ENCODE results near the gene MRGPRX2. TPM values are rescaled to one million over a fixed set of nuclear protein-coding genes. Genes with fewer than 3 reads are reported as not detected.

The MRGPRX2 gene
- total RNA-seq, 1 experiment from 2014 or later = not detected

DNA sequence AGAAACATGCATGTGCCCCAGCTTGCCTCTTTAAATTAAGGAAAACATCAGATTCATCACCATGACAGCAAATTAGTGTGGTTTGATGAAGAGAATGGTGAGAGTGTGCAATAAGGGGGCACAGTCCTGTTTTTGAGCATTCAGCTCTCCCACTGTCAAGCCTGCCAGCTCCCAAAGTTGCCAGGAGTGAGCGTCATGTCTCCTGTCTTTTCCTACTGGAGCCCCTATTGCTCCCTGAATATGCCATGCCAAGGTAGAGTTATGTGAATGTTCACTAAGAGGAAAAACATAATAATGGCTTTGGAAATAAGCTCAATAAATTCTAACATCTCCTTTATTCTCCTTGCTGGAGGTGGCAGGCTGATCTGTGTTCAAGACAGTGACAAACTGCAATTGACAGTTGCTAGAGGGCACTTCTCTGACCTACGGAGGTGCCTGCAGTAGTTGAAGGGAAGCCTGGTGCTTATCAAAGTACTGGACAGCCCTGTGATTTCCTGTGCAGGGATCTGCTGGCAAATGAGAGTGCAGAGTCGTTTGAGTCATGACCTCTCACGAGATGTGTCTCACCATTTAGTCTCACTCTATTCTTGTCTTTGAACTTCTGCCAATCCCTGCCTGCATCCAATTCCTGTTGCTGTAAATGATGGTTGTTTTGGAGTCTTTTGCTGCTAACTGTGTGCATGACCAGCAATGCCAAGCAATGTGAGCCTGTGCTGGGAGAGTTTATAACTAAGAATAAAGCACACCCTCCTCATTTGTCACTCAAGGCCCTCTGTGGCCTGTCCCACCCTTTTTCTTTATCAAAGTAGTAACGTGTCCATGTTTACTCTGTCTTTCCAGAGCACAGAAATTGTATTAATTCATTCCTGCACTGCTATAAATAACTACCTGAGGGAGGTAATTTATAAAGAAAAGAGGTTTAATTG lies 34.8 kb downstream of the MRGPRX2 start:
- no peak for DNase-seq (ENCODE audit: low read depth)
- in situ Hi-C loops (cut with HindIII; ENCODE audit: low pct_unique_long_range_greater_than_20kb, low sequenced_read_pairs) = no loop called here

DNA sequence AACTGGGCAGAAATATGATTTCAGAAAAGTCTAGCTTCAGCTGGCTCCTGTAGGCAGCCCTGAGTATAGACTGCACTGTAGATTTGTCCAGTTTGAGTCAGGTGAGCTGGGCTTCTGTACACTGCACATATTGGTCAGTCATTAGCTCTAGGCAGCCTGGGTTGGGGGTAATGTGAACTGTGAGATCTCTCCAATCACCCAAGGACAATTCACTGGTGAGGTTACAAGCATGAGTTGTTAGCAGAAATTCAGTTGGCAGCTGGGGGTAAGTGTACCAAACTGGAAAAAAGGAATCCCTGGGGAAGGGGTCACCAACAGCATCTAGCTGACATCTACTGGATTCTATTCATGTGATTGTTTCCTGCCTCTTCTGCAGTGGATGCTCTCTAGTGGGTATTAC lies 39.7 kb downstream of the MRGPRX2 start:
- no peak for DNase-seq (ENCODE audit: low read depth)
- in situ Hi-C loops (cut with HindIII; ENCODE audit: low pct_unique_long_range_greater_than_20kb, low sequenced_read_pairs) = no loop called here

DNA sequence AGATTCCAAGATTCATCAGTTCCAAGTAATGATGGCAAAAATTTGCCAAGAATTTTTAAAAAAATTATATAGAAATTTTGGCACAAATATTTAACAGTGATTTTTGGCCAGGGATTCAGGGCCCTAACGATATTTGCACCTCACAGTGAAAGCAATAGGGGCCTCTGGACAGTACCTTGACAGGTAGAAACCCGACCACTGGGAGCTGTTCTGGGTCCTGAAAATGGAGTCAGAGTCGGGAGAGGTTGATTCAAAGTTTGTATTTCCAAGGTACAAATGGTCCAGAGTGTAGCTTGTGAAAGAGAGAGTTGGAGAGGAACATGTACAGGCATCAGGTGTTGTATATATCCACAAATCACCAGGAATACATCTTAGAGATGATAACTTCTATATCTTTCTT lies 41.6 kb downstream of the MRGPRX2 start:
- in situ Hi-C loops (cut with HindIII; ENCODE audit: low pct_unique_long_range_greater_than_20kb, low sequenced_read_pairs) = no loop called here
- DNase-seq (ENCODE audit: low read depth) = no peak

DNA sequence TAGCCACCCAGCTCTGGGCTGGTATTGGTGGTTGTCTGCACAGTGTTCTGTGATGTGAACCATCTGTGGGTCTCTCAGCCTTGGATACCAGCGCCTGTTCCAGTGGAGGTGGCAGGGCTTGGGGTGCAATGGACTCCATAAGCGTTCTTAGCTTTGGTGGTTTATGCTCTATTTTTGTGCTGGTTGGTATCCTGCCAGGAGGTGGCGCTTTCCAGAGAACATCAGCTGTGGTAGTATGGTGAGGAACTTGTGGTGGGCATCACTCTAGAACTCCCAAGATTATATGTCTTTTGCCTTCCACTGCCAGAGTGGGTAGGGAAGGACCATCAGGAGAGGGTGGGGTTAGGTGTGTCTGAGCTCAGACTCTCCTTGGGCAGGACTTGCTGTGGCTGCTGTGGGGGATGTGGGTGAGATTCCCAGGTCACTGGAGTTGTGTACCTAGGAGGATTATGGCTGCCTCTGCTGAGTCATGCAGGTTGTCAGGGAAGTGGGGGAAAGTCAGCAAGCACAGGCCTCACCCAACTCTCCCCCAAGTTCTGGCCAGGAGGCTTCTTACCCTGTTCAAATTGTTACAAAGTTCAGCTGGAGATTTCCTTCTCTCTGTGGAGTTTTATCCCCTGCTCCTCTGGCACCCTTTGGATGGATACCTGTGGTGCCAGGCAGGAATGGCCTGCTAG lies 47.2 kb downstream of the MRGPRX2 start:
- in situ Hi-C loops (cut with HindIII; ENCODE audit: low pct_unique_long_range_greater_than_20kb, low sequenced_read_pairs) = no loop called here
- DNase-seq (ENCODE audit: low read depth) = no peak

DNA sequence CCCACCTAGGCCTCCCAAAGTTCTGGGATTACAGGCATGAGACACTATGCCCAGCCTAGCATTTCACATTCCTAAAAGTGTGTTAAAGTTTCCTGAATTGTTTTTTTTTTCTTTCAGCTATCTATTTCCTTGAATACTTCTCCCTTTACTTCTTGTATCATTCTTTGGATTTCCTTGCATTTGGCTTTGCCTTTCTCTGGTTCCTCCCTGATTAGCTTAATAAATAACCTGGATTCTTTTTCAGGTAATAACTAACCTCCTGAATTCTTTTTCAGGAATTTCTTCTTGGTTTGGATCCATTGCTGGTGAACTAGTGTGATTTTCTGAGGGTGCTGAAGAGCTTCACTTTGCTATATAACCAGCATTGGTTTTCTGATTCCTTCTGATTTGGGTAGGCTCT lies 47.9 kb downstream of the MRGPRX2 start:
- DNase-seq (ENCODE audit: low read depth) = no peak
- in situ Hi-C loops (cut with HindIII; ENCODE audit: low pct_unique_long_range_greater_than_20kb, low sequenced_read_pairs) = no loop called here

Other genes with a start within 250 kb of the MRGPRX2 start
- gene MRGPRX1, start 121.3 kb downstream of the MRGPRX2 start, total RNA-seq (2014; rRNA removed; shearing (Covaris generic); ENCODE audit: low replicate concordance) = not detected in 2 replicates
- 14.2 and 18.0 TPM in 2 replicates for gene ZDHHC13, start 56.5 kb upstream of the MRGPRX2 start, total RNA-seq (2014; rRNA removed; shearing (Covaris generic); ENCODE audit: low replicate concordance)
- not detected in 2 replicates for gene CSRP3, start 141.3 kb upstream of the MRGPRX2 start, total RNA-seq (2014; rRNA removed; shearing (Covaris generic); ENCODE audit: low replicate concordance)
- 1.2 and 2.2 TPM in 2 replicates for gene E2F8, start 180.2 kb upstream of the MRGPRX2 start, total RNA-seq (2014; rRNA removed; shearing (Covaris generic); ENCODE audit: low replicate concordance)